B cell (primary cell): Measurements from ENCODE around the gene MAP3K5. TPM values are rescaled to one million over a fixed set of nuclear protein-coding genes. Genes with fewer than 3 reads are reported as not detected.

Experiments used
- ATAC-seq: fragments of 200-7000 bp; cut with Tn5 transposase; one replicate; pipeline ENCODE4 v1.10.0; 2021; ENCODE audit warnings: low read depth, mild to moderate bottlenecking, moderate number of reproducible peaks, moderate library complexity
- CTCF ChIA-PET: fragments of 350-600 bp; sonication (Branson Sonifier 250); formaldehyde crosslinking; loops from one replicate; lab custom pipeline; 2021; ENCODE audit warnings: antibody characterized with exemption, inconsistent platforms; lab: Charles Lee
- POLR2A ChIA-PET: fragments of 350-600 bp; sonication (Branson Sonifier 250); formaldehyde crosslinking; loops from one replicate; lab custom pipeline; 2021; ENCODE audit warnings: antibody characterized with exemption; lab: Charles Lee
- DNase-seq: peaks from one replicate; pipeline ENCODE4 v3.0.0; 2013
- H2AFZ ChIP-seq: 2 replicates; pipeline ENCODE4 v1.6.1; 2012; ENCODE audit warnings: mild to moderate bottlenecking, low read depth, low read length; ENCODE audit not compliant: insufficient read depth, poor library complexity, severe bottlenecking
- H3K27ac ChIP-seq, 2 donors: 1 replicate in 1 of 2; 2 replicates in 1 of 2; pipeline ENCODE4 v1.5.1; 2012 to 2013; ENCODE audit warnings: low read length in 2 of 2, mild to moderate bottlenecking in 2 of 2, moderate library complexity in 1 of 2
- H3K27me3 ChIP-seq, 4 experiments: fragments of 200-600 bp in 1 of 4; sonication (generic) in 1 of 4; replicated peaks in 1 of 4; 1 replicate in 2 of 4; 2 replicates in 2 of 4; pipeline versions ENCODE4 v1.6.1 to v1.7.0; 2013 to 2016; ENCODE audit warnings: low read length in 3 of 4, mild to moderate bottlenecking in 2 of 4, mixed read lengths in 1 of 4, moderate library complexity in 1 of 4; ENCODE audit not compliant: insufficient read depth in 4 of 4, control insufficient read depth in 3 of 4; ENCODE audit errors: control extremely low read depth in 1 of 4
- H3K36me3 ChIP-seq, 2 experiments: replicated peaks in 1 of 2; 1 replicate in 1 of 2; 2 replicates in 1 of 2; pipeline versions ENCODE4 v1.6.1 to v1.7.1; 2013; ENCODE audit warnings: low read length in 1 of 2; ENCODE audit not compliant: insufficient read depth in 2 of 2, control insufficient read depth in 1 of 2; ENCODE audit errors: control extremely low read depth in 1 of 2, extremely low read depth in 1 of 2
- H3K4me1 ChIP-seq, 2 donors: fragments of 200-600 bp in 1 of 2; sonication (generic) in 1 of 2; 1 replicate in 1 of 2; 2 replicates in 1 of 2; pipeline versions ENCODE4 v1.5.1 to v1.6.1; 2013 to 2017; ENCODE audit warnings: low read length in 2 of 2; ENCODE audit not compliant: control insufficient read depth in 2 of 2, insufficient read depth in 2 of 2
- H3K4me2 ChIP-seq: replicated peaks from 2 replicates; pipeline ENCODE3; 2012; ENCODE audit warnings: mild to moderate bottlenecking, low read depth, low read length; ENCODE audit not compliant: poor library complexity, severe bottlenecking
- H3K4me3 ChIP-seq, 5 experiments: fragments of 200-600 bp in 1 of 5; sonication (generic) in 1 of 5; 1 replicate in 3 of 5; 2 replicates in 2 of 5; pipeline versions ENCODE4 v1.5.1 to v1.7.0; 2011 to 2016; ENCODE audit warnings: low read length in 4 of 5, mild to moderate bottlenecking in 4 of 5, low read depth in 2 of 5, control low read depth in 1 of 5, moderate library complexity in 1 of 5; ENCODE audit not compliant: insufficient read depth in 1 of 5; ENCODE audit errors: control extremely low read depth in 1 of 5, extremely low read depth in 1 of 5
- H3K79me2 ChIP-seq: fragments of 200-600 bp; sonication (generic); one replicate; pipeline ENCODE4 v1.6.0; 2016; ENCODE audit warnings: low read length; ENCODE audit not compliant: control insufficient read depth, insufficient read depth
- H3K9ac ChIP-seq: fragments of 200-600 bp; sonication (generic); 2 replicates; pipeline ENCODE4 v1.6.1; 2017; ENCODE audit warnings: mild to moderate bottlenecking, low read length, moderate library complexity
- H3K9me3 ChIP-seq, 3 donors: one replicate each; pipeline versions ENCODE4 v1.6.1 to v1.7.1; 2013; ENCODE audit warnings: low read length in 2 of 3; ENCODE audit not compliant: control insufficient read depth in 2 of 3, insufficient read depth in 1 of 3; ENCODE audit errors: control extremely low read depth in 1 of 3
- H4K20me1 ChIP-seq: 2 replicates; pipeline ENCODE4 v1.6.0; 2012; ENCODE audit warnings: mild to moderate bottlenecking, low read length; ENCODE audit not compliant: insufficient read depth, control insufficient read depth, poor library complexity, severe bottlenecking
- H3K27ac Mint-ChIP-seq: one replicate; pipeline ENCODE4 v1.8.0; 2021; ENCODE audit warnings: mixed read lengths
- H3K27me3 Mint-ChIP-seq: one replicate; pipeline ENCODE4 v1.8.0; 2021; ENCODE audit warnings: mixed read lengths
- H3K4me1 Mint-ChIP-seq: one replicate; pipeline ENCODE4 v1.8.0; 2021; ENCODE audit warnings: mixed read lengths
- H3K4me3 Mint-ChIP-seq: one replicate; pipeline ENCODE4 v1.8.0; 2021; ENCODE audit warnings: mixed read lengths
- H3K9me3 Mint-ChIP-seq: one replicate; pipeline ENCODE4 v1.8.0; 2022; ENCODE audit warnings: mixed read lengths; ENCODE audit not compliant: insufficient read depth
- EZH2 ChIP-seq: IDR thresholded peaks from 2 replicates; pipeline ENCODE4 v1.6.1; 2012; ENCODE audit warnings: borderline replicate concordance, low read depth, mild to moderate bottlenecking, moderate library complexity, low read length; ENCODE audit not compliant: insufficient read depth, poor library complexity, severe bottlenecking
- WGBS: methylation state at CpG from one replicate; pipeline ENCODE4 v1.1.5; 2013; ENCODE audit warnings: missing lambda C conversion rate; ENCODE audit not compliant: insufficient coverage; 5-methylcytosine and 5-hydroxymethylcytosine counted together
- intact Hi-C: fragments of 100-400 bp; cut with micrococcal nuclease; formaldehyde crosslinking; loops from one replicate; pipeline ENCODE4 v1.10.0; 2022
- polyA plus RNA-seq: library from polyadenylated mRNA; depleted of rRNA; stranded (reverse); fragments of >200 nt; gene quantifications from 2 replicates; pipeline ENCODE4 v1.2.3, GENCODE V29; 2012
- total RNA-seq, 2 donors: library from RNA; stranded (reverse); fragments of 120-200 nt in 1 of 2; gene quantifications; 1 replicate in 1 of 2; 2 replicates in 1 of 2; pipeline versions ENCODE4 v1.2.3 to v1.2.4, GENCODE V29; 2013 to 2022
- TF ChIP-seq, protein P1 (sequence below): fragments of 200-600 bp; IDR thresholded peaks from one replicate; pipeline ENCODE4 v1.8.0; 2022; ENCODE audit warnings: antibody characterized with exemption, mild to moderate bottlenecking

The MAP3K5 gene
- total and polyA plus RNA-seq, 2 donors (not counting 1 experiment from before 2014, with no cell fraction given) = 5.7 to 34.1 TPM

GRCh38 chr6:136745300-136745699, 47.0 kb downstream of the MAP3K5 start:
- DNase-seq (no peak), ATAC-seq (no peak)
- H3K4me2 ChIP-seq = no peak overlapping the region
- TF ChIP-seq EZH2 = no peak
- TF ChIP-seq, protein P1, sequence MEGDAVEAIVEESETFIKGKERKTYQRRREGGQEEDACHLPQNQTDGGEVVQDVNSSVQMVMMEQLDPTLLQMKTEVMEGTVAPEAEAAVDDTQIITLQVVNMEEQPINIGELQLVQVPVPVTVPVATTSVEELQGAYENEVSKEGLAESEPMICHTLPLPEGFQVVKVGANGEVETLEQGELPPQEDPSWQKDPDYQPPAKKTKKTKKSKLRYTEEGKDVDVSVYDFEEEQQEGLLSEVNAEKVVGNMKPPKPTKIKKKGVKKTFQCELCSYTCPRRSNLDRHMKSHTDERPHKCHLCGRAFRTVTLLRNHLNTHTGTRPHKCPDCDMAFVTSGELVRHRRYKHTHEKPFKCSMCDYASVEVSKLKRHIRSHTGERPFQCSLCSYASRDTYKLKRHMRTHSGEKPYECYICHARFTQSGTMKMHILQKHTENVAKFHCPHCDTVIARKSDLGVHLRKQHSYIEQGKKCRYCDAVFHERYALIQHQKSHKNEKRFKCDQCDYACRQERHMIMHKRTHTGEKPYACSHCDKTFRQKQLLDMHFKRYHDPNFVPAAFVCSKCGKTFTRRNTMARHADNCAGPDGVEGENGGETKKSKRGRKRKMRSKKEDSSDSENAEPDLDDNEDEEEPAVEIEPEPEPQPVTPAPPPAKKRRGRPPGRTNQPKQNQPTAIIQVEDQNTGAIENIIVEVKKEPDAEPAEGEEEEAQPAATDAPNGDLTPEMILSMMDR = no peak
- Mint-ChIP-seq H3K4me1 (peaks cover 49% of the 10 kb centered on the region), H3K4me3 (no peak overlapping the region), H3K9me3 (no peaks in the 10 kb centered on the region), H3K27ac (no peak overlapping the region), H3K27me3 (no peaks in the 10 kb centered on the region)
- no peaks in the 10 kb centered on the region for H3K36me3 ChIP-seq
- peaks cover 14% of the 10 kb centered on the region for H4K20me1 ChIP-seq
- H3K9me3 ChIP-seq = no peaks in the 10 kb centered on the region
- H3K4me1 ChIP-seq = peaks cover 15 to 17% of the 10 kb centered on the region in 2 donors
- ChIA-PET POLR2A (no interaction called here), CTCF (interaction anchor here (1.1 to 3.4 kb wide), 2 partner anchors 17 to 47 kb away, joined by 3 to 17 read pairs; partner anchors contain the start of gene MAP3K5)
- H2AFZ ChIP-seq = no peak overlapping the region
- peaks cover 99% of the 10 kb centered on the region for H3K79me2 ChIP-seq
- intact Hi-C loops = no loop called here
- no peak overlapping the region for H3K27ac ChIP-seq
- H3K9ac ChIP-seq = no peak overlapping the region
- no peaks in the 10 kb centered on the region for H3K27me3 ChIP-seq
- no peak overlapping the region for H3K4me3 ChIP-seq
- WGBS = 98% methylated on average over 4 of the region's 6 CpGs

DNA sequence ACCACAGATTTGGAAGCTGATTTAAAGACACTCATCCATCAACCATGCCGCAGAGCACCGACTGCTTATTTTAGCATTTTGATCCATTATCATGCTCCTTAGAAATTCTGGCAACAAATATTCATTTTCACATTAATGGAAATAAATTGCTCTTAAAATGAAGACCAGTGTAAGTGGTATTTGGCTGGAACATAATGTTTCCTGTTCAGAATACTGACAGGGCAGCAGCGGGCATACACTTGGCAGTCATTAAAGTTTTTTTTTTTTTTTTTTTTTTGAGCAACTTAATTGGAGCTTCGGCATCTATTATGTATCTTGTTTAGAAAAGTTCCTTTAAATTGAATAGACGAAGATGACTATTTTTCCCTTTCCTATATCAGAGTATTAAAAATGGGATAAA, 47.4 kb downstream of the MAP3K5 start:
- H3K4me3 ChIP-seq = no peak overlapping the region
- CTCF ChIA-PET = interaction anchor here (0.7 to 3.4 kb wide), 2 partner anchors 47 to 99 kb away, joined by 3 to 17 read pairs; partner anchors contain the start of gene MAP3K5
- DNase-seq = no peak
- Mint-ChIP-seq H3K4me1 (peaks cover 49% of the 10 kb centered on the region), H3K27me3 (no peaks in the 10 kb centered on the region), H3K27ac (no peak overlapping the region), H3K4me3 (no peak overlapping the region), H3K9me3 (no peaks in the 10 kb centered on the region)
- no peak overlapping the region for H3K9ac ChIP-seq
- no peaks in the 10 kb centered on the region for H3K27me3 ChIP-seq
- H2AFZ ChIP-seq = no peak overlapping the region
- no peak overlapping the region for H3K4me2 ChIP-seq
- peaks cover 99% of the 10 kb centered on the region for H3K79me2 ChIP-seq
- TF ChIP-seq EZH2 = no peak
- TF ChIP-seq, protein P1 = no peak
- H3K9me3 ChIP-seq = no peaks in the 10 kb centered on the region
- no peaks in the 10 kb centered on the region for H3K36me3 ChIP-seq
- POLR2A ChIA-PET = no interaction called here
- peaks cover 11 to 13% of the 10 kb centered on the region in 2 donors for H3K4me1 ChIP-seq
- no CpG with 5 or more reads among the region's 5 CpGs for WGBS
- no peak overlapping the region for H3K27ac ChIP-seq
- intact Hi-C loops = no loop called here
- H4K20me1 ChIP-seq = peaks cover 15% of the 10 kb centered on the region
- no peak for ATAC-seq
